LNCaP clone FGC (cell line): Measurements from ENCODE around the gene EGFLAM.

Experiments
- DNase-seq: peaks from one replicate; pipeline ENCODE4 v3.0.0-alpha.2; 2011; ENCODE audit warnings: low read depth
- H3K4me3 ChIP-seq: 2 replicates; pipeline ENCODE4 v1.5.1; 2011; ENCODE audit warnings: mild to moderate bottlenecking, low read depth, low read length, control low read depth
- TF ChIP-seq, protein P1 (sequence below): IDR thresholded peaks from 2 replicates; pipeline ENCODE4 v1.5.1; 2012; ENCODE audit warnings: mild to moderate bottlenecking; ENCODE audit not compliant: control insufficient read depth, insufficient read depth; ENCODE audit errors: extremely low read depth

EGFLAM gene

GRCh38 chr5:38338455-38338854 is 80.1 kb downstream of the EGFLAM start:
- TF ChIP-seq, protein P1, sequence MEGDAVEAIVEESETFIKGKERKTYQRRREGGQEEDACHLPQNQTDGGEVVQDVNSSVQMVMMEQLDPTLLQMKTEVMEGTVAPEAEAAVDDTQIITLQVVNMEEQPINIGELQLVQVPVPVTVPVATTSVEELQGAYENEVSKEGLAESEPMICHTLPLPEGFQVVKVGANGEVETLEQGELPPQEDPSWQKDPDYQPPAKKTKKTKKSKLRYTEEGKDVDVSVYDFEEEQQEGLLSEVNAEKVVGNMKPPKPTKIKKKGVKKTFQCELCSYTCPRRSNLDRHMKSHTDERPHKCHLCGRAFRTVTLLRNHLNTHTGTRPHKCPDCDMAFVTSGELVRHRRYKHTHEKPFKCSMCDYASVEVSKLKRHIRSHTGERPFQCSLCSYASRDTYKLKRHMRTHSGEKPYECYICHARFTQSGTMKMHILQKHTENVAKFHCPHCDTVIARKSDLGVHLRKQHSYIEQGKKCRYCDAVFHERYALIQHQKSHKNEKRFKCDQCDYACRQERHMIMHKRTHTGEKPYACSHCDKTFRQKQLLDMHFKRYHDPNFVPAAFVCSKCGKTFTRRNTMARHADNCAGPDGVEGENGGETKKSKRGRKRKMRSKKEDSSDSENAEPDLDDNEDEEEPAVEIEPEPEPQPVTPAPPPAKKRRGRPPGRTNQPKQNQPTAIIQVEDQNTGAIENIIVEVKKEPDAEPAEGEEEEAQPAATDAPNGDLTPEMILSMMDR = no peak
- H3K4me3 ChIP-seq = no peak overlapping the region
- no peak for DNase-seq

GRCh38 chr5:38339446-38339845 is 81.1 kb downstream of the EGFLAM start:
- no peak overlapping the region for H3K4me3 ChIP-seq
- TF ChIP-seq, protein P1 = no peak

DNA sequence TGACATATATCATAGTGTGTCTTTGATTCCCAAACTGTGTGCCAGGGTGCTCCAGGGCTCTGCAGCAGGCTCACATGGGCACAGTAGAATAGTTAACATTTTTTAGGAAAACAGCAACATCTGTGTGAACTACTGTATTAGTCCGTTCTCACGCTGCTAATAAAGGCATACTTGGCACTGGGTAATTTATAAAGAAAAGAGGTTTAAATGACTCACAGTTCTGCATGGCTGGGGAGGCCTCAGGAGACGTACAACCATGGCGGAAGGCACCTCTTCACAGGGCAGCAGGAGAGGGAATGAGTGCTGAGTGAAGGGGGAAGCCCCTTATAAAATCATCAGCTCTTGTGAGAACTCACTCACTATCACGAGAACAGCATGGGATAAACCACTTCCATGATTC is 82.7 kb downstream of the EGFLAM start:
- TF ChIP-seq, protein P1 = no peak
- no peak overlapping the region for H3K4me3 ChIP-seq
- DNase-seq = no peak

More at GRCh38 chr5:38339446-38339845, 81.1 kb downstream of the EGFLAM start:
- no peak for DNase-seq

GRCh38 chr5:38341641-38342040 is 83.3 kb downstream of the EGFLAM start:
- H3K4me3 ChIP-seq = no peak overlapping the region
- DNase-seq = no peak
- TF ChIP-seq, protein P1 = no peak

GRCh38 chr5:38342261-38342660 is 83.9 kb downstream of the EGFLAM start:
- H3K4me3 ChIP-seq = no peak overlapping the region
- TF ChIP-seq, protein P1 = no peak
- no peak for DNase-seq

- H3K4me3 ChIP-seq = no peak overlapping the region
- DNase-seq = no peak
- TF ChIP-seq, protein P1 = no peak
Measured at GRCh38 chr5:38344891-38345290, 86.5 kb downstream of the EGFLAM start.

DNA sequence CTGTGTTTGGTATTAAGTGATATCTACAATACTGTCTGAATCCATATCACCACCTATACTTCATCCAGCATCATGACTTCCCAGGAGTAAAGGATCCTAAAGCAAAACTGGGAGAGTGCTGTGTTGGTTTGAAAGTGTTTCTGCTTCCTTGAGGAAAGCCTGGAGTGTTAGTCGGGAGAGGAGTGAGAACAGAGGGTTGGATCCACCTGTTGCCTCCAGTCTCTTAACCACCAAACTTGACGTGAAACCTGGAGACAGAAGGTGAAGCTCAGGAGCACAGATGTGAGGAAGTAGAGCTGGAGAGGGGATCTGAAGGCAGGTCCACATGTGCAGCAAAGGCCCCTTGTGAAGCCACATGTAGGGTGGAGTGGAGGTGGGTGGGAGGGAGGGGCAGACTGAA is 88.2 kb downstream of the EGFLAM start:
- no peak overlapping the region for H3K4me3 ChIP-seq
- TF ChIP-seq, protein P1 = no peak
- DNase-seq = no peak
